SK-N-MC (cell line): ENCODE measurements around the gene HORMAD2.

Experiments
- EZH2 ChIP-seq: fragments of 200-600 bp; sonication (generic); IDR thresholded peaks from one replicate; pipeline ENCODE4 v1.6.1; 2017; ENCODE audit warnings: antibody characterized with exemption
- FOXP2 ChIP-seq: optimal IDR thresholded peaks from 2 replicates; pipeline ENCODE3; 2011; ENCODE audit warnings: mild to moderate bottlenecking, moderate library complexity; ENCODE audit not compliant: insufficient read depth; ENCODE audit errors: extremely low read length, control extremely low read depth
- POLR2AphosphoS5 ChIP-seq: IDR thresholded peaks from 2 replicates; pipeline ENCODE4 v1.6.1; 2012; ENCODE audit warnings: mild to moderate bottlenecking, low read depth, low read length, borderline replicate concordance

- TF ChIP-seq POLR2AphosphoS5 = no peak
- no peak for TF ChIP-seq EZH2
- no peak for TF ChIP-seq FOXP2
Observed at GRCh38 chr22:30182350-30182745, 102.1 kb downstream of the HORMAD2 start.
